GM12878 (cell line): ENCODE measurements around the gene POU6F2.

Source experiments
- BHLHE40 ChIP-seq, 2 experiments: fragments of 450-650 bp in 1 of 2; IDR thresholded peaks; 2 replicates each; pipeline ENCODE4 v1.6.1; 2011 to 2017; ENCODE audit warnings: low read depth in 2 of 2, borderline replicate concordance in 1 of 2, improper control_type of control experiment in 1 of 2, low read length in 1 of 2, mild to moderate bottlenecking in 1 of 2
- CTCF ChIP-seq, 3 experiments: IDR thresholded peaks in 2 of 3; conservative IDR thresholded peaks in 1 of 3; 2 replicates each; pipeline ENCODE4 v1.5.1; 2011; ENCODE audit warnings: low read depth in 3 of 3, low read length in 3 of 3, mild to moderate bottlenecking in 3 of 3, control low read depth in 2 of 3, moderate library complexity in 2 of 3, inconsistent platforms in 1 of 3, mixed read lengths in 1 of 3; ENCODE audit not compliant: control insufficient read depth in 2 of 3, insufficient read depth in 1 of 3; ENCODE audit errors: extremely low read depth in 1 of 3
- EZH2 ChIP-seq: IDR thresholded peaks from 2 replicates; pipeline ENCODE4 v1.6.1; 2012; ENCODE audit warnings: low read depth, mild to moderate bottlenecking, control low read depth, inconsistent platforms, low read length, borderline replicate concordance; ENCODE audit not compliant: control insufficient read depth
- HCFC1 ChIP-seq: fragments of 150-350 bp; IDR thresholded peaks from 2 replicates; pipeline ENCODE4 v1.6.1; 2014; ENCODE audit warnings: low read length
- JUND ChIP-seq: IDR thresholded peaks from 2 replicates; pipeline ENCODE4 v1.6.1; 2012; ENCODE audit warnings: low read depth, mild to moderate bottlenecking, low read length, improper control_type of control experiment, moderate library complexity
- POLR2A ChIP-seq: IDR thresholded peaks from 2 replicates; pipeline ENCODE4 v1.6.1; 2011; ENCODE audit warnings: low read depth, mild to moderate bottlenecking, low read length
- SMARCA5 ChIP-seq: fragments of 450-650 bp; IDR thresholded peaks from 2 replicates; pipeline ENCODE4 v1.6.1; 2017; ENCODE audit warnings: mild to moderate bottlenecking
- SRF ChIP-seq, 2 experiments: IDR thresholded peaks; 2 replicates each; pipeline ENCODE4 v1.6.1; 2011; ENCODE audit warnings: low read depth in 2 of 2, low read length in 2 of 2, mild to moderate bottlenecking in 1 of 2, moderate library complexity in 1 of 2
- ZNF24 ChIP-seq: fragments of 450-650 bp; IDR thresholded peaks from 2 replicates; pipeline ENCODE4 v1.6.1; 2017; ENCODE audit warnings: antibody characterized with exemption, mild to moderate bottlenecking
- TF ChIP-seq, protein P1 (sequence below): IDR thresholded peaks from 2 replicates; pipeline ENCODE4 v1.6.1; 2012; ENCODE audit warnings: low read depth, low read length, improper control_type of control experiment

DNA sequence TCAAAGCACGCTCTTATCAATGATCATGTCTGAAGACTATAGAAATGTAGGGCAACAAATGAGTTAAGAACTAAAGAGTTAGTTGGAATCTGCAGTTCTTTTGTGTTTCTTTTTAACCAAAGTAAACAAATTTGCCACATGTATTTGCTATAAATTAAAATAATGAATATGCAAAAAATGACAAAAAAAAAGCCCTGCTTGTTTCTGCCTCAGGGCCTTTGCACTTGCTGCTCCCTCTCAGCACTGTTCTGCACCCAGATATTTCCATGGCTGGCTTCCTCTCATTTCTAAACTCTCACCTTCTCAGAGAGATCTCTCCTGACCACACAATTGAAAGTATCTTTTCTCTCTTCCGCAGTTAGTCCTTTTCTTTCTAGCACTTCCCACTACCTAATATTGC, 406.7 kb downstream of the POU6F2 start:
- TF ChIP-seq POLR2A (no peak), CTCF (IDR thresholded peaks at IDR 0.05 in 2 of 3, conservative IDR thresholded peaks at IDR 0.05 in 1 of 3; ENCODE audit: control insufficient read depth in 2 of 3, extremely low read depth in 1 of 3, insufficient read depth in 1 of 3, low read depth in 3 of 3, low read length in 3 of 3) (no peak), SRF (IDR thresholded peaks at IDR 0.05; ENCODE audit: low read depth in 2 of 2, low read length in 2 of 2) (no peak), SMARCA5 (no peak), HCFC1 (no peak), JUND (no peak), EZH2 (no peak), ZNF24 (no peak), BHLHE40 (IDR thresholded peaks at IDR 0.05; ENCODE audit: borderline replicate concordance in 1 of 2, low read depth in 2 of 2, low read length in 1 of 2) (no peak)
- TF ChIP-seq, protein P1, sequence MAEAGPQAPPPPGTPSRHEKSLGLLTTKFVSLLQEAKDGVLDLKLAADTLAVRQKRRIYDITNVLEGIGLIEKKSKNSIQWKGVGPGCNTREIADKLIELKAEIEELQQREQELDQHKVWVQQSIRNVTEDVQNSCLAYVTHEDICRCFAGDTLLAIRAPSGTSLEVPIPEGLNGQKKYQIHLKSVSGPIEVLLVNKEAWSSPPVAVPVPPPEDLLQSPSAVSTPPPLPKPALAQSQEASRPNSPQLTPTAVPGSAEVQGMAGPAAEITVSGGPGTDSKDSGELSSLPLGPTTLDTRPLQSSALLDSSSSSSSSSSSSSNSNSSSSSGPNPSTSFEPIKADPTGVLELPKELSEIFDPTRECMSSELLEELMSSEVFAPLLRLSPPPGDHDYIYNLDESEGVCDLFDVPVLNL, result no peak
